ENCODE measurements around the gene LRRC23. TPM values are rescaled to one million over a fixed set of nuclear protein-coding genes. Genes with fewer than 3 reads are reported as not detected.

LRRC23 gene
- polyA plus RNA-seq, 3 donors = 4.9 to 6.8 (median 5.1) TPM

- 25% methylated on average over 18 of the region's 24 CpGs for WGBS (ENCODE audit: insufficient coverage)
- H3K4me1 ChIP-seq (ENCODE audit: control insufficient read depth in 1 of 2, insufficient read depth in 2 of 2, low read length in 2 of 2) = peaks cover 83 to 90% of the 10 kb centered on the region in 2 donors
- peak overlapping the region; percentile 93 to 99 (median 96) for H3K27ac Mint-ChIP-seq
- no peaks in the 10 kb centered on the region for H3K27me3 ChIP-seq (ENCODE audit: control insufficient read depth in 2 of 2, insufficient read depth in 2 of 2, low read length in 2 of 2)
- H3K4me3 Mint-ChIP-seq = peak overlapping the region; percentile 65 to 77
- peaks cover 86% of the 10 kb centered on the region for H3K4me1 Mint-ChIP-seq
- peaks cover 0 to 7% (median 0%) of the 10 kb centered on the region in 3 donors for H3K27me3 Mint-ChIP-seq (ENCODE audit: low read depth in 3 of 3)
- H3K36me3 Mint-ChIP-seq = peaks cover 52 to 69% of the 10 kb centered on the region in 2 donors
- H3K9ac ChIP-seq (ENCODE audit: insufficient read depth, low read length, poor library complexity, severe bottlenecking) = peak overlapping the region; percentile 55
- peak overlapping the region; percentile 87 to 95 for H3K27ac ChIP-seq (ENCODE audit: low read depth in 1 of 2, low read length in 2 of 2)
- peak; percentile 93 to 96 (median 93) for DNase-seq
- intact Hi-C loops (cut with micrococcal nuclease) = loop anchor here (1.0 to 5.0 kb wide), 3 partner anchors 8 to 89 kb away; partner anchors contain the start of genes C12orf57 (in 1 of the 2) and SPSB2 (in 1 of the 2)
- peaks cover 63% of the 10 kb centered on the region for H4K20me1 ChIP-seq (ENCODE audit: insufficient read depth, low read length)
- TF ChIP-seq CTCF (IDR thresholded peaks at IDR 0.05) = no peak
- no peaks in the 10 kb centered on the region for H3K9me3 ChIP-seq (replicated peaks in 1 of 2; ENCODE audit: control insufficient read depth in 1 of 2, insufficient read depth in 1 of 2, low read length in 2 of 2)
- H3K79me2 ChIP-seq (ENCODE audit: insufficient read depth, low read length) = peaks cover 43% of the 10 kb centered on the region
- peaks cover 50 to 52% of the 10 kb centered on the region in 2 donors for H3K36me3 ChIP-seq (replicated peaks in 1 of 2; ENCODE audit: control insufficient read depth in 1 of 2, insufficient read depth in 2 of 2, low read length in 2 of 2)
- H3K9me3 Mint-ChIP-seq = peaks cover 0 to 2% (median 0%) of the 10 kb centered on the region in 7 donors
- H2AFZ ChIP-seq (ENCODE audit: insufficient read depth, low read depth, low read length, poor library complexity, severe bottlenecking) = no peak overlapping the region
- peak overlapping the region; percentile 92 for H3K4me2 ChIP-seq (replicated peaks; ENCODE audit: extremely low read depth, low read length, poor library complexity, severe bottlenecking)
- H3K4me3 ChIP-seq (replicated peaks in 1 of 3; ENCODE audit: low read depth in 2 of 3, low read length in 3 of 3) = peak overlapping the region in 1 of 3 experiments; percentile 98
Observed at GRCh38 chr12:6961278-6961694, 56.7 kb downstream of the LRRC23 start.

GRCh38 chr12:6961695-6962284 lies 57.2 kb downstream of the LRRC23 start:
- Mint-ChIP-seq H3K9me3 (peaks cover 0 to 2% (median 0%) of the 10 kb centered on the region in 7 donors), H3K36me3 (peaks cover 50 to 69% of the 10 kb centered on the region in 2 donors), H3K27ac (peak overlapping the region; percentile 93 to 99 (median 96)), H3K4me3 (peak overlapping the region; percentile 65 to 67), H3K27me3 (ENCODE audit: low read depth in 3 of 3) (peaks cover 0 to 7% (median 0%) of the 10 kb centered on the region in 3 donors), H3K4me1 (peaks cover 81% of the 10 kb centered on the region)
- peak overlapping the region; percentile 55 for H3K9ac ChIP-seq (ENCODE audit: insufficient read depth, low read length, poor library complexity, severe bottlenecking)
- peak overlapping the region; percentile 87 to 95 for H3K27ac ChIP-seq (ENCODE audit: low read depth in 1 of 2, low read length in 2 of 2)
- no peak overlapping the region for H2AFZ ChIP-seq (ENCODE audit: insufficient read depth, low read depth, low read length, poor library complexity, severe bottlenecking)
- H3K79me2 ChIP-seq (ENCODE audit: insufficient read depth, low read length) = peaks cover 38% of the 10 kb centered on the region
- H3K36me3 ChIP-seq (replicated peaks in 1 of 2; ENCODE audit: control insufficient read depth in 1 of 2, insufficient read depth in 2 of 2, low read length in 2 of 2) = peaks cover 49 to 52% of the 10 kb centered on the region in 2 donors
- H3K9me3 ChIP-seq (replicated peaks in 1 of 2; ENCODE audit: control insufficient read depth in 1 of 2, insufficient read depth in 1 of 2, low read length in 2 of 2) = no peaks in the 10 kb centered on the region
- peak; percentile 7 for TF ChIP-seq CTCF (IDR thresholded peaks at IDR 0.05)
- peak overlapping the region; percentile 50 for H3K4me2 ChIP-seq (replicated peaks; ENCODE audit: extremely low read depth, low read length, poor library complexity, severe bottlenecking)
- intact Hi-C loops (cut with micrococcal nuclease) = loop anchor here (1.0 to 5.0 kb wide), 3 partner anchors 8 to 89 kb away; partner anchors contain the start of genes C12orf57 (in 1 of the 2) and SPSB2 (in 1 of the 2)
- peak in 2 of 3 donors; percentile 44 to 69 for DNase-seq
- WGBS (ENCODE audit: insufficient coverage) = 10% methylated on average over 6 of the region's 16 CpGs
- H3K27me3 ChIP-seq (ENCODE audit: control insufficient read depth in 2 of 2, insufficient read depth in 2 of 2, low read length in 2 of 2) = no peaks in the 10 kb centered on the region
- peaks cover 78 to 85% of the 10 kb centered on the region in 2 donors for H3K4me1 ChIP-seq (ENCODE audit: control insufficient read depth in 1 of 2, insufficient read depth in 2 of 2, low read length in 2 of 2)
- H4K20me1 ChIP-seq (ENCODE audit: insufficient read depth, low read length) = peaks cover 58% of the 10 kb centered on the region
- peak overlapping the region in 1 of 3 experiments; percentile 40 for H3K4me3 ChIP-seq (replicated peaks in 1 of 3; ENCODE audit: low read depth in 2 of 3, low read length in 3 of 3)

Measured in CD14-positive monocyte (primary cell).